HepG2 (cell line): Measurements from ENCODE around the gene DGUOK.

ENCODE experiments used
- REXO4 ChIP-seq: sonication (generic); formaldehyde crosslinking; IDR thresholded peaks from 2 replicates; pipeline ENCODE4 v1.8.0; 2022; ENCODE audit warnings: missing genetic modification reagents, mild to moderate bottlenecking, borderline replicate concordance
- TF ChIP-seq, protein P1 (sequence below): sonication (generic); formaldehyde crosslinking; IDR thresholded peaks from 2 replicates; pipeline ENCODE4 v1.4.0; 2020; ENCODE audit warnings: missing genetic modification reagents
- TF ChIP-seq, protein P2 (sequence below): sonication (generic); formaldehyde crosslinking; IDR thresholded peaks from 2 replicates; pipeline ENCODE4 v1.5.0; 2020; ENCODE audit warnings: mild to moderate bottlenecking, missing genetic modification reagents, moderate library complexity

- TF ChIP-seq, protein P1, sequence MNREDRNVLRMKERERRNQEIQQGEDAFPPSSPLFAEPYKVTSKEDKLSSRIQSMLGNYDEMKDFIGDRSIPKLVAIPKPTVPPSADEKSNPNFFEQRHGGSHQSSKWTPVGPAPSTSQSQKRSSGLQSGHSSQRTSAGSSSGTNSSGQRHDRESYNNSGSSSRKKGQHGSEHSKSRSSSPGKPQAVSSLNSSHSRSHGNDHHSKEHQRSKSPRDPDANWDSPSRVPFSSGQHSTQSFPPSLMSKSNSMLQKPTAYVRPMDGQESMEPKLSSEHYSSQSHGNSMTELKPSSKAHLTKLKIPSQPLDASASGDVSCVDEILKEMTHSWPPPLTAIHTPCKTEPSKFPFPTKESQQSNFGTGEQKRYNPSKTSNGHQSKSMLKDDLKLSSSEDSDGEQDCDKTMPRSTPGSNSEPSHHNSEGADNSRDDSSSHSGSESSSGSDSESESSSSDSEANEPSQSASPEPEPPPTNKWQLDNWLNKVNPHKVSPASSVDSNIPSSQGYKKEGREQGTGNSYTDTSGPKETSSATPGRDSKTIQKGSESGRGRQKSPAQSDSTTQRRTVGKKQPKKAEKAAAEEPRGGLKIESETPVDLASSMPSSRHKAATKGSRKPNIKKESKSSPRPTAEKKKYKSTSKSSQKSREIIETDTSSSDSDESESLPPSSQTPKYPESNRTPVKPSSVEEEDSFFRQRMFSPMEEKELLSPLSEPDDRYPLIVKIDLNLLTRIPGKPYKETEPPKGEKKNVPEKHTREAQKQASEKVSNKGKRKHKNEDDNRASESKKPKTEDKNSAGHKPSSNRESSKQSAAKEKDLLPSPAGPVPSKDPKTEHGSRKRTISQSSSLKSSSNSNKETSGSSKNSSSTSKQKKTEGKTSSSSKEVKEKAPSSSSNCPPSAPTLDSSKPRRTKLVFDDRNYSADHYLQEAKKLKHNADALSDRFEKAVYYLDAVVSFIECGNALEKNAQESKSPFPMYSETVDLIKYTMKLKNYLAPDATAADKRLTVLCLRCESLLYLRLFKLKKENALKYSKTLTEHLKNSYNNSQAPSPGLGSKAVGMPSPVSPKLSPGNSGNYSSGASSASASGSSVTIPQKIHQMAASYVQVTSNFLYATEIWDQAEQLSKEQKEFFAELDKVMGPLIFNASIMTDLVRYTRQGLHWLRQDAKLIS (CRISPR knock-in tag) = no peak
- TF ChIP-seq REXO4 (CRISPR knock-in tag) = no peak
- TF ChIP-seq, protein P2, sequence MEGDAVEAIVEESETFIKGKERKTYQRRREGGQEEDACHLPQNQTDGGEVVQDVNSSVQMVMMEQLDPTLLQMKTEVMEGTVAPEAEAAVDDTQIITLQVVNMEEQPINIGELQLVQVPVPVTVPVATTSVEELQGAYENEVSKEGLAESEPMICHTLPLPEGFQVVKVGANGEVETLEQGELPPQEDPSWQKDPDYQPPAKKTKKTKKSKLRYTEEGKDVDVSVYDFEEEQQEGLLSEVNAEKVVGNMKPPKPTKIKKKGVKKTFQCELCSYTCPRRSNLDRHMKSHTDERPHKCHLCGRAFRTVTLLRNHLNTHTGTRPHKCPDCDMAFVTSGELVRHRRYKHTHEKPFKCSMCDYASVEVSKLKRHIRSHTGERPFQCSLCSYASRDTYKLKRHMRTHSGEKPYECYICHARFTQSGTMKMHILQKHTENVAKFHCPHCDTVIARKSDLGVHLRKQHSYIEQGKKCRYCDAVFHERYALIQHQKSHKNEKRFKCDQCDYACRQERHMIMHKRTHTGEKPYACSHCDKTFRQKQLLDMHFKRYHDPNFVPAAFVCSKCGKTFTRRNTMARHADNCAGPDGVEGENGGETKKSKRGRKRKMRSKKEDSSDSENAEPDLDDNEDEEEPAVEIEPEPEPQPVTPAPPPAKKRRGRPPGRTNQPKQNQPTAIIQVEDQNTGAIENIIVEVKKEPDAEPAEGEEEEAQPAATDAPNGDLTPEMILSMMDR = no peak
Measured at GRCh38 chr2:73970850-73971471, 44.3 kb downstream of the DGUOK start.
